NB4 (cell line): ENCODE measurements around the gene PDE11A.
"Not testable (repeated sequence)": the region's sequence is repeated elsewhere in the genome, so short reads cannot be mapped to it uniquely, and the experiment has no call there.

Experiments used
- DNase-seq: peaks from one replicate; pipeline ENCODE4 v3.0.0; 2010; ENCODE audit warnings: low read depth
- H3K4me3 ChIP-seq: one replicate; pipeline ENCODE4 v1.5.1; 2011; ENCODE audit warnings: mild to moderate bottlenecking, low read depth, low read length, moderate library complexity
- CTCF ChIP-seq: IDR thresholded peaks from one replicate; pipeline ENCODE4 v1.5.1; 2012; ENCODE audit warnings: low read depth, low read length
- MYC ChIP-seq: IDR thresholded peaks from 2 replicates; pipeline ENCODE4 v1.6.1; 2011; ENCODE audit warnings: low read depth, low read length
- POLR2A ChIP-seq: IDR thresholded peaks from 2 replicates; pipeline ENCODE4 v1.6.1; 2011; ENCODE audit warnings: mild to moderate bottlenecking; ENCODE audit not compliant: insufficient read length; ENCODE audit errors: extremely low read depth
- TF ChIP-seq, protein P1 (sequence below): IDR thresholded peaks from 2 replicates; pipeline ENCODE4 v1.6.1; 2011; ENCODE audit warnings: low read depth, low read length

Gene PDE11A

DNA sequence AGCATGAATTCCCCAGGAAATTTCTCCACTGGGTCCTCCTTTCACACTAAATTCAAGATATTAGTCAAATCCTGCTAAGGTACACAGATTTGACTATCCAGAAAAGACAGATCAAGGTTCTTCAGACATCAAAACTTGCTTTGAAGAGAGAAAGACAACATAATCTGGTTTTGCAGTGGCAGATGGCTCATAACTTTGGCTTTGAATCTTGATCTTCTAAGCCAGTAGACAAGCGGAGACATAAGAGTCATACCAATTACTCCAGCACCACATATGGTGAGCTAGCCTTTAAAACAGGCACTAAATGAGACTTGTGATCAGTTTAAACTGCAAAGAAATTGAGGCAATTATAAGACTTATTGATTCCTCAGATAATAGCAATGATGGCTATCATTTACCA is 29.3 kb downstream of the PDE11A start:
- DNase-seq = no peak

GRCh38 chr2:178033583-178033982 is 39.0 kb downstream of the PDE11A start:
- not testable (repeated sequence) for H3K4me3 ChIP-seq

More for the DNA sequence above, 29.3 kb downstream of the PDE11A start:
- no peak for TF ChIP-seq MYC
- no peak for TF ChIP-seq POLR2A
- TF ChIP-seq, protein P1, sequence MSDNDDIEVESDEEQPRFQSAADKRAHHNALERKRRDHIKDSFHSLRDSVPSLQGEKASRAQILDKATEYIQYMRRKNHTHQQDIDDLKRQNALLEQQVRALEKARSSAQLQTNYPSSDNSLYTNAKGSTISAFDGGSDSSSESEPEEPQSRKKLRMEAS = no peak
- no peak for TF ChIP-seq CTCF
- no peak overlapping the region for H3K4me3 ChIP-seq

DNA sequence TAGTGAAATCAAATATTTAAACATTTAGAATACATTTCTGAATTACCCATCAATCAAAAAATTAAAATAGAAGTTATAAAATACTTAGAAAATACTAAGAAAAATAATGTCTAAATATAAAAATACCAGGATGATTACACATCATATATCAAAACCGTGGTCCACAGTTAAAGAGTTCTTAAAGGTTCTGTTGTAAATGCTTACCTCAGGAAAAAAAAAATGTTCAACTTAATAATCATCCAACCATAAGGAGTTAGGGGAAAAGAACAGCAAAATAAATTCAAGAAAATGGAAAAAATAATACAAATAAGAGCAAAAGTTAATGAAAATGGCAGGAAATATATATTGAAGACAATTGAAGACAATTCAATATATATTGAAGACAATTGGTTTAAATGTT is 43.2 kb downstream of the PDE11A start:
- no peak overlapping the region for H3K4me3 ChIP-seq
- no peak for TF ChIP-seq POLR2A
- TF ChIP-seq MYC = no peak
- no peak for TF ChIP-seq CTCF
- no peak for DNase-seq

More at GRCh38 chr2:178033583-178033982, 39.0 kb downstream of the PDE11A start:
- not testable (repeated sequence) for DNase-seq

DNA sequence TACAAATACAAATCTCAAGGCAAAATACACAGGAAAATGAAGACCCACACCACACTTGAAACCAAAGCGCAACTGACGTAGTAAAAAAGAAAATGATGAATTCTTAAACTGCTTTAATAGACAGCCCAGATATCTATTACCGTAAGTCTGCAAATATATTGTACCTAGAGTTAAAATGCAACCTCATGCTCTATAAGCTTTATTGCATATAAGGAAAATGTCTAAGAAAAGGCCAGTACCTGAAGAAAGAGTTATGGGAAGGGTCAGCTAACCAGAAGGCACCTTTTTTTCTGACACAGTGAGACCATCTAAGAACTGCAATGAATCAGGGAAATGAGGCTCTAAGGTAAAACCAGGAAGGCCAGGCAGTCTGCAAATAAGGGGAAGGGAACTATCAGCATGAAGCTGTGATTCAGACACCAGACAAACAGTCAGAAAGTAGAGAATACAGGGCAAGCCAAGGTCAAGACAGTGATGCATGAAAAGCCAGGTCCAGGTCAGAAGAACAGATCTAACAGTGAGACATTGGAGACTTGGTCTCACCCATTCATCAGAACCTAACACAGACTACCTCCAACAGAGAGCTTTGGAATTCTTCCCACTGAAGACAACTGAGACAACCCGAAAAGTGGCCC is 46.9 kb downstream of the PDE11A start:
- DNase-seq = no peak
- H3K4me3 ChIP-seq = no peak overlapping the region
- TF ChIP-seq, protein P1 = no peak
- no peak for TF ChIP-seq POLR2A
- no peak for TF ChIP-seq CTCF
- TF ChIP-seq MYC = no peak

- TF ChIP-seq CTCF (no peak), POLR2A (no peak), MYC (no peak)
- TF ChIP-seq, protein P1 = no peak
- no peak for DNase-seq
Measured at GRCh38 chr2:178018141-178018540, 54.4 kb downstream of the PDE11A start.

DNA sequence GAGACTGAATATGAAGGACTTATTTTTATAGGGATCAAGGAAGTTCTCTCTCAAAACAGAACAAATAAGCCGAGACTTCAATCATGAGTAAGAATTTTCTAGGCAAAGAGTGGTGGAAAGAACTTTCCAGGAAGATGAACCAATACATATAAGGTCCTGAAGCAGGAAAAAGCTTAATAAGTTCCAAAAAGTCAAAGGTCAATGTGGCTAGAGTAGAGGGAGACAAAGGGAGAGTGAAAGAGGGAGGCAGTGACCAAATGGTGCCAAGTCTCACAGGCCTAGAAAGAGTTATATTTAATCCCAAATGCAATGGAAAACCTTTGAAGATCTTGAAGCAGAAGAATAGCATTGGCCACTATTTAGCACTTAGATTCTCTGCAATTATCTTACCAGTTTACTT is 56.0 kb downstream of the PDE11A start:
- no peak for DNase-seq
- no peak overlapping the region for H3K4me3 ChIP-seq
- TF ChIP-seq MYC = no peak
- TF ChIP-seq CTCF = no peak
- TF ChIP-seq POLR2A = no peak
- TF ChIP-seq, protein P1 = no peak

More at GRCh38 chr2:178018141-178018540, 54.4 kb downstream of the PDE11A start:
- no peak overlapping the region for H3K4me3 ChIP-seq
